Subcutaneous adipose tissue (tissue), 4 donors: ENCODE measurements around the gene UBXN1. TPM values are rescaled to one million over a fixed set of nuclear protein-coding genes. Genes with fewer than 3 reads are reported as not detected.

ENCODE experiments used
- CTCF ChIP-seq: fragments of 450-650 bp; IDR thresholded peaks from one replicate; pipeline ENCODE4 v1.5.1; 2016; ENCODE audit warnings: low read depth, mild to moderate bottlenecking, control low read depth, antibody characterized with exemption, moderate library complexity
- total RNA-seq, 4 donors: library from RNA; depleted of rRNA; stranded (reverse); fragments of >200 nt; gene quantifications; one replicate each; pipeline ENCODE4 v1.1.0, GENCODE V29; 2016

The UBXN1 gene
- total RNA-seq, 4 donors from 2014 or later: 113 to 235 (median 142) TPM

DNA sequence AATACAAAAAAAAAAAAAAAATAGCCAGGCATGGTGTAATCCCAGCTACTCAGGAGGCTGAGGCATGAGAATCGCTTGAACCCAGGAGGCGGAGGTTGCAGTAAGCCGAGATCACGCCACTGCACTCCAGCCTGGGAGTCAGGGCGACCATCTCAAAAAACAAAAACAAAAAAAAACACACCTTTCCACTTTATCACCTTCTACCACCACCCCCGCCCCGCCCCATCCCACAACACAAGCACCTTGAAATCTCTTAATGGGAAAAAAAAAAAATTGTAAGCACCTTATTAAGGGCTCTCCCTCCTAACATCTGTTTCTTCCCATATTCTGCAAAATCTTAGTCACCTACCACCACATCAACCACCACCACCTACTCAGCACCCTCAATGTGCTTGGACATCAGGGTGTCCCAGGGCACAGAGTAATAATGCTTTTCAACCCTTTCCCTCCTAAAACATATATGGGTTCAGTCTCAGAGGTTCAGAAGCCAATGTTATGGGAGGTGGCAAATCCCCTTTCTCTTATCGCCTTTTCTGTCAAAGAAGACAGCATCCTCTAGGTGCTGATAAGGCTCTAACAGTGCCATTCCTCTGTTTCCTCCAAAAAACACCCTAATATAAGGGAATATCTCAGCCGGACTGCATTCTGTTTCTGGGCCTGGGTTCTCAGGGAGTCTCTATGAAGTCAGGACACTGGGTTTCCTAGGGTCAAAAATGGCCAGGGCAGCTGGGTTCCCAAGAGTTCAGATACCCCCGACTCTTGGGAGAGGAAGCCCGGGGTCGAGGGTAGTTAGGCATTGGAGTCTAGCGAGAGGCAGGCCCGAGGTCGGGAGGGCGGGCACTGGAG is 26.5 kb downstream of the UBXN1 start:
- TF ChIP-seq CTCF: no peak

DNA sequence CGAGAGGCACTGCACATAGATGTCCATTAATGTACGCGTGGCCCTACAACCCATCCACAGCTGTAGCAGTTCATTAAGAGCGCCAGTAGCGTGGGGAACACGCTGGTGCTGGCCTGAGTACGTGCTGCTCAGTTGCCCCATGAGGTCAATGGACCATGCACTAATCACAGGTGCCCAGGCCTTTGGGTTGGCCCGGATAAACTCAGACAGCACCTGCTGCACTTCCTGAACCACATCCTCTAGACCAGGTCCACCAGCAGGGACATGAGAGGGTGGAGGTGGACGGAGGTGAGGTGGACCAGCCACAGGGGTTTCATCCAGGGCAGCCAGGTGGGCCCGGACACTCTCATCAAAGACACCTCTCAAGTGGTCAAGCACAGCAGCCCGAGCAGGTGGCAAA is 29.4 kb downstream of the UBXN1 start:
- TF ChIP-seq CTCF: no peak

DNA sequence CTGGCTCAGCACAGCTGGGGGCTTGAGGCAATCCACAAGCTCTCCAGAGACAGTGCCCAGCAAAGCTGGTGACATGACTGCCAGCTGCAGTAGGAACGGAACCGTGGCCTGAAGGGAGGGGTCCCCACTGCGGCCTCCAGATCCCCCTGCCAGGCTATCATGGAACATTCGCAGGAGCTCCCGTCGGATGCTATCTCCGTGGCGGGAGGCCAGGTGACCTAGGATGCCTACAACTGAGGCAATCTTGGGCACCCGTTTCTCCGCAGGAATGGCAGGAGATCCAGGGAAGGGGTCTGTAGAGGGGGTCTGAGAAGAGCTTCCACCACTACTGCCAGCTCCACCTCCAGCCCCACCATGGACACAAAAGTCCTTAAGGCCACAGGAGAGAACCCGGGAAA is 29.9 kb downstream of the UBXN1 start:
- no peak for TF ChIP-seq CTCF

- TF ChIP-seq CTCF: no peak
These were observed 30.5 kb downstream of the UBXN1 start for GRCh38 chr11:62648185-62648966.

DNA sequence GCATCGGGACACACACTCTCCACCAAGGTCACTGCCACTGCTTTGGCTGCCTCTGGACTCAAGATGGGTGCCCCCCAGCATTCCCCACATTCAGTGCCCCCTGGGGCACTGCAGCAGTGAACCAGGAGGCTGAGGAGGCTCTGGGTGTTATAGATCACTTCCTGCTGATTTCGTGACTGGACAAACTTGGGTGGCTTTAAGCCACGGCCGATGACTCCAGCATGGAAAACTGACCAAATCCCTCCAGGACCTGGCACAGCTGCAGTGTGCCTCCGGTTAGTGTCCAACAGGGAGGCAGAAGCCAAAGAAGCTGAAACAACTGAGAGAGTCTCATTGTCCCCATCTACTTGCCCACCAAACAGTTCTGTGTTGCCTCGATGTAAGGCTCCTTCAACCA is 31.3 kb downstream of the UBXN1 start:
- no peak for TF ChIP-seq CTCF

DNA sequence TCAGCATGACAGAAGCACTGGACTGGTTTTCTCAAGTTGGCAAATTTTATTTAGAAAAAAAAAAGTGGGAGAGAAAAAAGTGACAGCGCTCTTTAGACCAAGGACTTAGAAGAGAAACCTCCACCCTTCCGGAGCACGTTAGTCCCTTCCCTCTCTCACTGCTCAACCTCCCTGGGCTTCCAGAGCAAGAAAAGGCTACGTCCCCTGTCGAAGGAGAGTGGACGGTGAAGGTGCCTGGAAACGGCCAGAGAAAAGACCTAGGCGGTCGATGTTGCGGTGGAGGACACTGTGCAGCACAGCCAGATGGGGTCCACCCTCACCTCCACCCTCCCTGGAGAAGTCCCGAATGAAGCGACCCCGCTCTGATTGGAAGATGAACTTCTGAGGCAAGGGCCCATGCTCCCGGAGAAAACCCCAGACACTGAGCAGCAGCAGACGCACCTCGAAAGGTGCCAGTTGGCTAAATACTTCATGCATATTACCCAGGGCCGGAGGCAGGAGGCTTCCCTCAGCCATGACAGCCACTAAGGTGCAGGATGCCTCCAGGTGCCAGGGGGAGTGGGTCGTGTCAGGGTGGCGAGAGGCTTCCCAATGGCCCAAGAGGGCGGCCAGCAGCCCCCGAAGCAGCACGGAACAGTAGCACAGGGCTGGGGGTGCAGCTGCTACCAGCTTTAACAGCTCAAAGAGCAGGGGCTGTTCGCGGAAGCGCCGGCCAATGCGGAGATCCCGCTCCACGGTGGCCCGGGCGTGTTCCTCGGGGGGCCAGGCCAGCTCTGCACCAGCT is 31.9 kb downstream of the UBXN1 start:
- TF ChIP-seq CTCF: no peak
